Esophagus squamous epithelium (tissue), 4 donors: Measurements from ENCODE around the gene RALGPS2.

Experiments used
- POLR2A ChIP-seq, 4 donors: fragments of 450-650 bp; IDR thresholded peaks; one replicate each; pipeline ENCODE4 v1.6.1; 2017; ENCODE audit warnings: antibody characterized with exemption in 4 of 4, mild to moderate bottlenecking in 4 of 4, moderate library complexity in 3 of 4
- TF ChIP-seq, protein P1 (sequence below), 6 experiments: fragments of 450-650 bp in 4 of 6; fragments of 200-600 bp in 2 of 6; sonication (generic) in 2 of 6; IDR thresholded peaks; one replicate each; pipeline ENCODE4 v1.5.1; 2016 to 2019; ENCODE audit warnings: antibody characterized with exemption in 6 of 6, mild to moderate bottlenecking in 4 of 6, moderate library complexity in 4 of 6

DNA sequence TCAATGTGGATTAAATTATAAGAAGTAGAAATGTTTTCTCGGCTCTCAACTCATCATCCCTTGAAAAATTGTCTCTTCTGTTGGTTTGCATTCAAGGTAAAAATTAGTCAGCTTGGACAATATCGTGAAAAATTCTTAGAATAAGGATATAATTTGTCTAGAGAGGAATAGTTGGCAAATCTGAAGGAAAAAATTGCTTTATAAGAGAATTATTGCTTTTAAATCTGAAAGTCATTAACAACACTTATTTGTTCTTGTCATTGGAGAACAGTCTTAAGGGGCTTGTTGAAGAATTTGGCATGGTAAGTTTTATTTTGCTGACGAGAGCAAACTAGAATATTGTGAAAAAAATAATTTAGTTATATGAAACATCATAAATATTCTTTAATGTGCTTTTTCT lies 119.4 kb downstream of the RALGPS2 start:
- TF ChIP-seq, protein P1, sequence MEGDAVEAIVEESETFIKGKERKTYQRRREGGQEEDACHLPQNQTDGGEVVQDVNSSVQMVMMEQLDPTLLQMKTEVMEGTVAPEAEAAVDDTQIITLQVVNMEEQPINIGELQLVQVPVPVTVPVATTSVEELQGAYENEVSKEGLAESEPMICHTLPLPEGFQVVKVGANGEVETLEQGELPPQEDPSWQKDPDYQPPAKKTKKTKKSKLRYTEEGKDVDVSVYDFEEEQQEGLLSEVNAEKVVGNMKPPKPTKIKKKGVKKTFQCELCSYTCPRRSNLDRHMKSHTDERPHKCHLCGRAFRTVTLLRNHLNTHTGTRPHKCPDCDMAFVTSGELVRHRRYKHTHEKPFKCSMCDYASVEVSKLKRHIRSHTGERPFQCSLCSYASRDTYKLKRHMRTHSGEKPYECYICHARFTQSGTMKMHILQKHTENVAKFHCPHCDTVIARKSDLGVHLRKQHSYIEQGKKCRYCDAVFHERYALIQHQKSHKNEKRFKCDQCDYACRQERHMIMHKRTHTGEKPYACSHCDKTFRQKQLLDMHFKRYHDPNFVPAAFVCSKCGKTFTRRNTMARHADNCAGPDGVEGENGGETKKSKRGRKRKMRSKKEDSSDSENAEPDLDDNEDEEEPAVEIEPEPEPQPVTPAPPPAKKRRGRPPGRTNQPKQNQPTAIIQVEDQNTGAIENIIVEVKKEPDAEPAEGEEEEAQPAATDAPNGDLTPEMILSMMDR (IDR thresholded peaks at IDR 0.05), result no peak
- TF ChIP-seq POLR2A (IDR thresholded peaks at IDR 0.05), result no peak
